ENCODE data around the gene WDR89.
"Not testable (repeated sequence)": the region's sequence is repeated elsewhere in the genome, so short reads cannot be mapped to it uniquely, and the experiment has no call there.

WDR89 gene

DNA sequence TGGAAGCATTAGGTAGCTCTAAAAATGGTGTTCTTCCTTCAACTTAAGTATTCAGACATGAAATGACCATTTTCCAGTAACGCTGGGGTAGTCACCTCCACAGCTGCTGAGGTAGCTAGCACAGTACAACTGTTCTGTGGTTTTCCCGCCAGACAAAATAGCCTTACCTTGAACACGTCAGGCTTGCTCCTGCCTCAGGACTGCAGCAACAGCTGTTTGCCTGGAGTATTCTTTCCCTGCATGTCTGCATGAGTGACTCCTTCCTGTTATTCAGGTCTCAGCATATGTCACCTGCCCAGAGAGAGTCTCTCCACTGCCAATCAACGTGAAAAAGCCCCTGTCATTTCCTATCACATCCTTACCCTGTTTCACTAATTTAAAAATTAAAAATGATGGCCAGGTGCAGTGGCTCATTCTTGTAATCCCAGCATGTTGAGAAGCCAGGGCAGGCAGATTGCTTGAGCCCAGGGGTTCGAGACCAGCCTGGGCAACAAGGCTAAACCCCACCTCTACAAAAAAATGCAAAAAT, 37.9 kb downstream of the WDR89 start:
- DNase-seq (ENCODE audit: low spot score): no peak
- TF ChIP-seq CTCF (IDR thresholded peaks at IDR 0.05; ENCODE audit: extremely low read depth, insufficient read depth, missing control alignments): no peak
- in situ Hi-C loops (cut with MboI; ENCODE audit: low pct_unique_long_range_greater_than_20kb, low sequenced_read_pairs, unreplicated experiment): no loop called here

- no peak for TF ChIP-seq CTCF (IDR thresholded peaks at IDR 0.05; ENCODE audit: extremely low read depth, insufficient read depth, missing control alignments)
- in situ Hi-C loops (cut with MboI; ENCODE audit: low pct_unique_long_range_greater_than_20kb, low sequenced_read_pairs, unreplicated experiment): no loop called here
- no peak for DNase-seq (ENCODE audit: low spot score)
Measured at GRCh38 chr14:63598807-63599206, 42.9 kb downstream of the WDR89 start.

GRCh38 chr14:63596998-63597658, 44.5 kb downstream of the WDR89 start:
- in situ Hi-C loops (cut with MboI; ENCODE audit: low pct_unique_long_range_greater_than_20kb, low sequenced_read_pairs, unreplicated experiment): no loop called here
- no peak for DNase-seq (ENCODE audit: low spot score)
- TF ChIP-seq CTCF (IDR thresholded peaks at IDR 0.05; ENCODE audit: extremely low read depth, insufficient read depth, missing control alignments): no peak

- no peak for TF ChIP-seq CTCF (IDR thresholded peaks at IDR 0.05; ENCODE audit: extremely low read depth, insufficient read depth, missing control alignments)
- in situ Hi-C loops (cut with MboI; ENCODE audit: low pct_unique_long_range_greater_than_20kb, low sequenced_read_pairs, unreplicated experiment): no loop called here
- DNase-seq (ENCODE audit: low spot score): no peak
Measured at GRCh38 chr14:63594455-63595372, 47.0 kb downstream of the WDR89 start.

- in situ Hi-C loops (cut with MboI; ENCODE audit: low pct_unique_long_range_greater_than_20kb, low sequenced_read_pairs, unreplicated experiment); DNase-seq (ENCODE audit: low spot score): not testable (repeated sequence)
Measured at GRCh38 chr14:63583046-63583445, 58.6 kb downstream of the WDR89 start.

- no peak for TF ChIP-seq CTCF (IDR thresholded peaks at IDR 0.05; ENCODE audit: extremely low read depth, insufficient read depth, missing control alignments)
- in situ Hi-C loops (cut with MboI; ENCODE audit: low pct_unique_long_range_greater_than_20kb, low sequenced_read_pairs, unreplicated experiment): no loop called here
- DNase-seq (ENCODE audit: low spot score): no peak
Measured at GRCh38 chr14:63581491-63581890, 60.2 kb downstream of the WDR89 start.

GRCh38 chr14:63578300-63578699, 63.4 kb downstream of the WDR89 start:
- TF ChIP-seq CTCF (IDR thresholded peaks at IDR 0.05; ENCODE audit: extremely low read depth, insufficient read depth, missing control alignments): no peak
- in situ Hi-C loops (cut with MboI; ENCODE audit: low pct_unique_long_range_greater_than_20kb, low sequenced_read_pairs, unreplicated experiment): no loop called here
- no peak for DNase-seq (ENCODE audit: low spot score)
